ENCODE data around the gene MARK1.
"Not testable (repeated sequence)": the region's sequence is repeated elsewhere in the genome, so short reads cannot be mapped to it uniquely, and the experiment has no call there.

MARK1 gene

DNA sequence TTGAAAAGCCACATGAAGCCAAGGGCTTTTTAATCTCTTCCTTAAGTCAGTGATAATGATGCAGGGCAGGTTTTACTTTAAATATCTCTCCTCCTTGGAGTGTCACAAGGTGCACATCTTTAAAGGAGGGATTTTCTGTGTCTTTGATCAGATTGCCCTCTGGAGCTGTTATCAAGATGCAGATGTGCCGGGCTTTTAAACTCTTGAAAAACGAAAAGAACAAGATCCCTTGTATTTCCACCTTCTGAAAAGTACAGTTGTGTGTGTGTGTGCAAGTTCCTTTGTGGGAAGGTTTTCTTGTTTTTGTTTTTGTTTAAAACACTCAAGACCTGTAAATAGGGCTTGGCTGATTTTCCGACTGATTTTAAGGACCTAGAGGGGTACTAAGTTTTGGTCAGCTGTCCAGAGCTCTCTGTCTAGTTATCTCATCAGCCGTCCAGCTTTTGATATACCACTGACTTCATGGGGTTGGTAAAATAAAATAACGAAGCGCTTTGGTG lies 1.6 kb downstream of the MARK1 start:
- no peak for DNase-seq

DNA sequence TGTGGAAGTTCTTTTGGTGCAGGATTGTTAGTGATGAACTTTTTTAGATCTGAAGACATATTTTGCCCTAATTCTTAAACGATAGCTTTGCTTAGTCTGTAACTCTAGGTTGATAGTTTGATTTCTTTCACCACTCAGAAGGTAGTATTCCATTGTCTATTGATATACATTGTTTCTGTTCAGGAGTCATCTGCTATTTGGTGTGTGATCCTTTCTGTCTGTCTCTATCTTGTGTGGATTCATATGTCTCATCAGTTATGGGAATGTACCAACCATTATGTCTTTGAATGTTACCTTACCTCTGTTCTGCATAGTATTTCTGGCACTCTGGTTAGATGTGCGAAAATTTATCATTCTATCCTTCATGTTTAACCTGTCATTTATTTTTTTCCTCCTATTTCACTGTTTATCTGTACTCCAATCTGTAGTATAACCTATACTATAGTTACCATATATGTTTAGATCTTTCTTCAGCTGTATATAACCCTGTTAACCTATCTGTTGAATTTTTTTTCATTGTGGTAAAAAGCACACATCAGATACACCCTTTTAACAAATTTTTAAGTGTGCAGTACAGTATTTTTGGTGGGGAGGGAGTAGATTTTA lies 5.7 kb downstream of the MARK1 start:
- no peak for DNase-seq

DNA sequence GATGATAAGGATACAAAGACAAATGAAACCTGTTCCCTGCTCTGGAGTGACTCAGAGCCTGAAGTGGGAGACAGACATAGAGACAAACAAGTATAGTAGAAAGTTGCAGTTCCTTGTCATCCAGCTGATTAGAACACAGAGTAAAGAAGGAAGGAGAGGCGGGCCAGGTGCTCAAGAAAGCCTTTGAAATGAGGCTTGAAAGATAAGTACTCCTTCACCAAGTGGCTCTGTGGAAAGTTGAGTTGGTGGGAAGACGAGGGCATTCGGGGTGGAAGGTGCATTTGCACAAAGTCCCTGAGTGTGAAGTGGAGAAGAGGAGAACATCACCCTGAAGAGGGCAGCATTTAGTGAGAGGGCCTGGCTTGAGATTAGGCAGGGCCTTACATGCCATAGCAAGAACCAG lies 17.0 kb downstream of the MARK1 start:
- no peak for DNase-seq

DNA sequence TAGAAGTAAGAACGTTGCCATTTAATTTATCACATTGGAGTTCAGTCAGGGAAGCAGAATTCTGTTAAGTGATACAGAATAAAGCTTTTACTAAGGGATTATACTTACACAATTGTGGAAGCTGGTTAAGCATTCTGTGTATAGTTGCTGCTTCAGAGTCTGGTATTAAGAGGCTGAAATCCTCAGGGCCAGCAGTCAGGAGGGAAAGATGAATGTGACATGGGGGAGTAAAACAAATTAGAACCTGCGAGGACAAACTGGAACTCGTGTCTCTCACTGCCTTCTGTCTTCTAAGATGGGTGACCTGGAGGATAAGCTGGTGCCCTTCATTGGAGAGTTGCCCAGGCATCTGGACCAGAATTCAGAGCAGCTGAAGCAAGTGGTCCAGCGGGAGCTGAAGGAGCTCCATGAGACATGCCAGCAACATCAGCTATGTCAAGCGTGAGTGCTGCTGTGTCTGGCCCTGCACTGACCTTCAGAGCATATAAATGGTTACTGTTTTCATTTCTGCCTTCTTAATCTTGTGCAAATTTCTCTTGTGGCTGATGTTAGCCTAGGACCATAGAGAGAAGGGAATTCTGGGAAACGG lies 23.0 kb downstream of the MARK1 start:
- no peak for DNase-seq

- no peak for DNase-seq
Measured at GRCh38 chr1:220551718-220552117, 23.8 kb downstream of the MARK1 start.

GRCh38 chr1:220552672-220553260 lies 24.8 kb downstream of the MARK1 start:
- no peak for DNase-seq

GRCh38 chr1:220556641-220557040 lies 28.7 kb downstream of the MARK1 start:
- DNase-seq: no peak

GRCh38 chr1:220563564-220563963 lies 35.6 kb downstream of the MARK1 start:
- DNase-seq: no peak

GRCh38 chr1:220564216-220564615 lies 36.3 kb downstream of the MARK1 start:
- no peak for DNase-seq

DNA sequence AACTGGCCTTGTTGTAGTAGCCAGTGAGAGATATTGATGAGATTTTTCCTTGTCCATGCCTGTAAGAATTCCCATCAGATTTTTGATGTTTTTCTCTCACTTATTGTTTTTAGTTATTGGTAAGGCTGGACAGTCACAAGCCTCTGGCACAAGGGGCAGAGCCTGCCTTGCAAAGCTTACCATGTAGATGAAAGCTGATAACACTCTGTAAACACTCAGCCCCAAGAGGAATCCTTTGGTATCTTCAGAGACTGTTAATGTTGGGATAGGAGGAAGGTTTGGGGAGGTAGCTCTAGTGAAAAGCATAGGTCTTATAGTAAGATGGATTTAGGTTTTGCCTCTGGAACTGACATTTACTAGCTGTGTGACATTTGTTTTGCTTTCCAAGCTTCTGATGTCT lies 37.7 kb downstream of the MARK1 start:
- no peak for DNase-seq

DNA sequence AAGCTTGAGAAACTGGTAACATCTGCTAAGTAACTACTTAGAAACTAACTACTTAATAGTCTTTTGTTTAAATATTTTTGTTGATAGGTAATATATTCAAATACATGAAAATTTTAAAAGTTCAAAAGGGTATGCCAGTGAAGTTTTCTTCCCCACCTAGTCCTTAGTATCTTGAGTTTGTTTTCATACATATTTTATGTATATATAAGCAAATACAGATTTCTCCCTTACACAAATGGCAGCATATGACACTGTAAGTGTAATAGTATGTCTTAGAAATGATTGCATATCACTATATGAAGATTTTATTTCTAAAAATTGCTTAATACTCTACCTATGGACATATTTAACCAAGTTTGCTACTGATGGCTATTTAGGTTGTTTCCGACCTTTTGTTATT lies 38.9 kb downstream of the MARK1 start:
- no peak for DNase-seq

DNA sequence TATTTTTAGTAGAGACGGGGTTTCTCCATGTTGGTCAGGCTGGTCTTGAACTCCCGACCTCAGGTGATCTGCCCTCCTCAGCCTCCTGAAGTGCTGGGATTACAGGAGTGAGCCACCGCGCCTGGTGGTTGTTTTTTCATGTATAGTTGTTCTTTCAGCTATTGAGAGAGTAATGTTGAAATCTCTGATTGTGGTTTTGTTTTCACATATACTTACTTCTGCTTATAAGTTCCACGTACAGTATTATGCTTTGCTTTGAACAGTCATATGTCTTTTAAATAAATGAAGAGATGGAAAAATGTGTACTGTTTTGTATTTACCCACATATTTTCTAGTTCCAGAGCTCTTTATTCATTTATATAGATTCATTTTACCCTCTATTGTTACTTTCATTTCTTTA lies 44.5 kb downstream of the MARK1 start:
- DNase-seq: no peak

- no peak for DNase-seq
Measured at GRCh38 chr1:220573836-220574235, 45.9 kb downstream of the MARK1 start.

DNA sequence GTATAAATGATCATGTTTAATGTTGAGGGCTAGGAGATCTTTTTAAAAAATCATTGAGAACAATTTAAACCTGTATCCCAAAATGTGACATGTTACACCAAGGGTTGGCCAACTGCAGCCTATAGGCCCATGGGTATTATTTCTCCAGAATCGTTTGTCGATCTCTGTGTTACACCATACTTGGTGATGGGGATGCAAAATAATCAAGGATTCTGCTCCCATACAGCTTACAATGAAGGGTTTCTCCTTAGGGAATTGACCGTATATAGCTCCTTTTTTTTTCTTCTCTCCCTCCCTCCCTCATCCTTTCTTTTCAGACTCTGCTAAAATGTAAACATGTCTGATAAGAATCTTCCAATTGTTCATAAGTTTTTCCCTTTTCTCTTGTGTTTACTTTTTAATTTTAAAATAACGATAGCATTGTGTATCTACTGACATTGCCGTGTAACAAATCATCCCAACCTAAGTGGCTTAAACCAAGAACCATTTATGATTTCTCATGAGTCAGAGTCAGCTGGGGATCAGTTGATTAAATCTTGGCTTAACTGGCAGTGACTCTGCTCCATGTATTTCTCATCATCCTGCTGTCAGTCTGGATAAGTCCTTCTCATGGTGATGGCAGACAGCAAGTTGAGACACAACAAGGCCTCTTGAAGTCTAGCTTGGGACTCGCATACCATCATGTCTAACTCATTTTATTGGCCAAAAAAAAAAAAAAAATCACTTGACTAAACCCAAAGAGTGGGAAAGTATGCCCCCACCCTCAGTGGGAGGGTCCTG lies 48.0 kb downstream of the MARK1 start:
- DNase-seq: no peak

DNA sequence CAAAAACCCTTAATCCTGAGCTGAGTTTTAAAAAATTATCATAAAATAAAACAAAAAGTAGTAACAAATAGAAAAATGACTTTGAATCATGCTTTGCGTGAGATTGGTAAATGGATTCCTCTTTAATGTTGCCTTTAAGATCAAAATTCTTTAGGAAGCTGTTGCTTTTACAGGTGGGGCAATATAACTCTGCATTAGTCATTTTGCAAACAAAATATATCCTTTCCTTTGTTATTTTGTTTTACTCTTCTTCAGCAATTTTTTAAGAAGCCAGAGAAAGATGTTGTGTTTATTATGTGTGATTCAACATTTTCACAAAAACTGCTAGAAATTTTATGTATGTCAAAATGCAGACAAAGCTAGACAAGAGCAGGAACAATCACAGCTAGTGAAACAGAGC lies 50.0 kb downstream of the MARK1 start:
- DNase-seq: no peak

DNA sequence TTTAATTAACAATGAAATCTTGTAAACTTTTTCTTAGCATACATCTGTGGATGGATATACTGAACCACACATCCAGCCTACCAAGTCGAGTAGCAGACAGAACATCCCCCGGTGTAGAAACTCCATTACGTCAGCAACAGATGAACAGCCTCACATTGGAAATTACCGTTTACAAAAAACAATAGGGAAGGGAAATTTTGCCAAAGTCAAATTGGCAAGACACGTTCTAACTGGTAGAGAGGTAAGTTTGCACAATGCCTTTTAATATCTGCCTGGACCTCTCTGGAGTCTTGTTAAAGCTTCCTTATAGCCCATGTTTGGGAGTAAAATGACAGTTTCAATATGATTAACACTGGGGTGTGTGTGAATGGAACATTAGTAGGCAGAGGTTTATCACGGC lies 51.4 kb downstream of the MARK1 start:
- no peak for DNase-seq

DNA sequence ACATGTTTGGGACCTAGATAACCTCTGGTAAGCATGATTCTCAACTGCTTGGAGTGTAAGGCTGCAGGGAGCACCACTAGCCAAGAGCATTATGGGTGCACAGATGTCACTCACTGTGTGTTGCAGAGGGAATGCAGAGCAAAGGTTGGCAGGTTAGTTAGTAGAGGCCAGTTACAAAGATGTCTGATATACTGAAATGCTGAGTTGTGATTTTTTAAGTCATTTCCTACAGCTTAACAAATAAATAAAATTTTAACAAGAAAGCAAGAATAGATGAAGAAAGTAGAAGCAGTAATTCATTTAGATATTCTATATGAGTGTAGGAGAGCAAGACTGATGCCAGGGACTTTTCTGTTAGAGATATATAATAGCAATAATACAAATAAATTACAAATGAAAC lies 64.8 kb downstream of the MARK1 start:
- DNase-seq: no peak

- DNase-seq: no peak
Measured at GRCh38 chr1:220594356-220594755, 66.4 kb downstream of the MARK1 start.

DNA sequence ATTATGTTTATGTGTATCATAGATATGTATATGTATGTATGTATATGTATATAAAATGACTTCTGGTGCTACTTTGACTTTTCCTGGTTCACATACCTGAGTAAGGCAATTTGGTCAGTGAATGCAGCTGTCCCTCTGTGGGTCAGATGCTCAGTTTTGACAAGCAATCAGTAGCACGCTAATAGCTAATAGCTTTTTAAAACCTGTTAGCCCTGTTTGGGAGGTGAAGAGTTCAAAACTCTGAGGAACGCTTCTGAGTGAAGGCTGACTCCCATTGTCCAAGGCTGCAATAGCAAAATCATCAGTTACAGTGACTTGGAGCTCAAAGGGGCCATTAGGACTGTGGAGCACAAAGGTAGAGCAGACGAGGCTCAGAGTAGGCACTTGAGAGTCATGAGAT lies 67.2 kb downstream of the MARK1 start:
- DNase-seq: no peak

GRCh38 chr1:220604926-220605325 lies 77.0 kb downstream of the MARK1 start:
- DNase-seq: no peak

- not testable (repeated sequence) for DNase-seq
Measured at GRCh38 chr1:220605651-220606050, 77.7 kb downstream of the MARK1 start.

- DNase-seq: not testable (repeated sequence)
Measured at GRCh38 chr1:220611100-220611499, 83.2 kb downstream of the MARK1 start.

DNA sequence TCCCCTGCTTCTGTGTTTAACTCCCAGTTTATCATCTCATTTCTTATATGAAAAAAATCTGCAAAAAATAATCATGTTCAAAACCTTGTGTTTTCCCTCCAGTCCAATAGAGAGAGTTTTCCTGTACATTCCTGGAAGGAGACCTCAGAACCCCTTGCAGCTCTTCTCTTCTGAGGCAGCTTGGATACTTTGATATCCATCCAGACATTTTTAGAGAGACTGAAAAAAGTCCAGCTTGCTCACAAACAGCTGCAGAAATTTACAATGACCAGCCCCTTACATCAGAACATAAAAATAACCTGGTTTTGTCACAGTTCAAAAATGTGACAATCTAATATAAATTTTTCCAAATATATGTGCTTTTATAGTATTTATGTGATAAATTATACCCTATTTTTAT lies 88.9 kb downstream of the MARK1 start:
- no peak for DNase-seq

DNA sequence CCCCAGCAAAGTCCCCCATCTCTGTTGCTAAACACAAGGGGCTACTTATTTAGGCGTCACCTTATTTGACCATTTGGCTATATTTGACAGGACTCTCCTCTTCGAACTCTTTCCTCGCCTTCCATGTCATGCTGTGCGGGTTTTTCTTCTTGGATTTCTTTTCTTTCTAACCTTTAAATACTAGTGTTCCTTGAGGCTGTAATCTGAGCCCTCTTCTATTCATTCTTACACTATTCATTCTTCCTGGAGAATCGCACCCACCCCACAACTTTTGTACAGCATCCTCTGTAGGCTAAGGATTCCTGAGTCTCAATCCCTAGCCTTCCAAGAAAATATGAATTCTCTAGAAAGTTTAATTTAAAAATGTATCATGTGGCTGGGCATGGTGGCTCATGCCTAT lies 100.5 kb downstream of the MARK1 start:
- DNase-seq: no peak

Data from GDM1 (cell line).